Measurements from ENCODE around the gene NCOA5.

NCOA5 gene

DNA sequence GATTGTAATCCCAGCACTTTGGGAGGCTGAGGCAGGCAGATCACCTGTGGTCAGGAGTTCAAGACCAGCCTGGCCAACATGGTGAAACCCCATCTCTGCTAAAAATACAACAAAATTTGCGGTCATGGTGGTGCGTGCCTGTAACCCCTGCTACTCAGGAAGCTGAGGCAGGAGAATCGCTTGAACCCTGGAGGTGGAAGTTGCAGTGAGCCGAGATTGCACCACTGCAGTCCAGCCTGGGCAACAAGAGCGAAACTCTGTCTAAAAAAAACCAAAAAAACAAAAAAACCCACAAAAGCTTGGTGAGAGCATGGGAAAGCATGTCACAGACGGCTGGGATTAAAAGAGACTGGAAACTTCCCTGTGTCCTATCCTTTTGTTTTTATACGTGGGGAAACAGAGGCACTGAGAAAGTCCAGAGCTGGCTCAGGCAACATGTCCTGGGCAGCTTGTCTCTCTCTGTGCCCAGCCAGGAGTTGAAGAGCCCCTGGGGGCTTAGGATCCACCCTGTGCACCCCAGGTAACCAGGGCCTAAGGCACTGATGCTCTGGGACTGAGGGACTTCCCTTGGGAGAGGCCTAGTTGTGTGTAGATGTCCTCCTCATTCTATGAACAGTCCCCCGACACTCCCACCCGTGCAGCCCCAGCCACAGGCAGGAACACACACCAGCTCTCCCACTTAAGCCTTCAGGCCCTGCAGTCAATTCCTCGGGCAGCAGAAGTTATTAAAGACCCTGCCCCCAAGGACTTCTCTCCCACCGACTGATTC lies 44.3 kb upstream of the NCOA5 start:
- no peak for DNase-seq (ENCODE audit: low read depth)
- no peak overlapping the region for H3K4me3 ChIP-seq (ENCODE audit: control insufficient read depth, low read depth, low read length)
- TF ChIP-seq, protein P1, sequence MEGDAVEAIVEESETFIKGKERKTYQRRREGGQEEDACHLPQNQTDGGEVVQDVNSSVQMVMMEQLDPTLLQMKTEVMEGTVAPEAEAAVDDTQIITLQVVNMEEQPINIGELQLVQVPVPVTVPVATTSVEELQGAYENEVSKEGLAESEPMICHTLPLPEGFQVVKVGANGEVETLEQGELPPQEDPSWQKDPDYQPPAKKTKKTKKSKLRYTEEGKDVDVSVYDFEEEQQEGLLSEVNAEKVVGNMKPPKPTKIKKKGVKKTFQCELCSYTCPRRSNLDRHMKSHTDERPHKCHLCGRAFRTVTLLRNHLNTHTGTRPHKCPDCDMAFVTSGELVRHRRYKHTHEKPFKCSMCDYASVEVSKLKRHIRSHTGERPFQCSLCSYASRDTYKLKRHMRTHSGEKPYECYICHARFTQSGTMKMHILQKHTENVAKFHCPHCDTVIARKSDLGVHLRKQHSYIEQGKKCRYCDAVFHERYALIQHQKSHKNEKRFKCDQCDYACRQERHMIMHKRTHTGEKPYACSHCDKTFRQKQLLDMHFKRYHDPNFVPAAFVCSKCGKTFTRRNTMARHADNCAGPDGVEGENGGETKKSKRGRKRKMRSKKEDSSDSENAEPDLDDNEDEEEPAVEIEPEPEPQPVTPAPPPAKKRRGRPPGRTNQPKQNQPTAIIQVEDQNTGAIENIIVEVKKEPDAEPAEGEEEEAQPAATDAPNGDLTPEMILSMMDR (IDR thresholded peaks at IDR 0.05; ENCODE audit: control insufficient read depth, insufficient read depth, low read depth, low read length, missing control alignments): no peak

DNA sequence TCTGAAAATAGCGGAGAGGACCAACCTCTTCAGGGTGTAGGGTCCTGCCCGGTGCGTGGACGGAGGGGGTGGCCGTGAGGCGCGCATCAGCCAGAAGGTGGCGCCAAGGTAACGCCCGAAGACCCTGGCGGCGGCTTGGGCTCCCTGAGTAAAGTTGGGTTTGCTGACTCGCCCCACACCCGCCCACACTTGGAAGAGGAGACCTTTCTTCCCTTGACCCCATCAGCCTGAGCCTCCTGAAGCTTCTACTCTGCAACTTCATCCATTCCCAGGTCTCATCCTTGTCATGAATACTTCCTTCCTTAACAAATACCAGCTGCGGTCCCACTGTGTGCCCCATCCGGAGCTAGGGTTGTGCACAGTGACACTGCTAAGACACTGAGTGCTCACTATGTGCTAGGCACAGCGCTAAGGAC lies 43.0 kb upstream of the NCOA5 start:
- no peak for DNase-seq (ENCODE audit: low read depth)
- TF ChIP-seq, protein P1 (IDR thresholded peaks at IDR 0.05; ENCODE audit: control insufficient read depth, insufficient read depth, low read depth, low read length, missing control alignments): peak; percentile 85
- no peak overlapping the region for H3K4me3 ChIP-seq (ENCODE audit: control insufficient read depth, low read depth, low read length)

DNA sequence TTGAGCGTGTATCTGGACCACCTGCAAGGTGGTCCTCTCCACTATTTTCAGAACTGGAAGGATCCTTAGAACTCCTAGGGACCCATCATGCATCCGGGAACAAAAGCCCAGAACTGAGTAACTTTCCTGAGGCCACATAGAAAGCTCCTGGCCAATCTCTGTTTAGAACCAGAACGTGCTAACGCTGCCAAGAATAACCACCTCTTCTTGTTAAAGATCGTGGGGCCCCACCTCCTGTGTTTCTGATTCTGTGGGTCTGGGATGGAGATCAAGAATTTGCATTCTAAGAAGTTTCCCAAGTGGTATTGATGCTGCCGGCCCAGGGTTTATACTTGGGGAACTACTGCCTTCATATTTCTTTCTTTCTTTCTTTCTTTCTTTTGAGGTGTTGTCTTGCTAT lies 41.6 kb upstream of the NCOA5 start:
- peak; percentile 7 for DNase-seq (ENCODE audit: low read depth)
- H3K4me3 ChIP-seq (ENCODE audit: control insufficient read depth, low read depth, low read length): no peak overlapping the region
- TF ChIP-seq, protein P1 (IDR thresholded peaks at IDR 0.05; ENCODE audit: control insufficient read depth, insufficient read depth, low read depth, low read length, missing control alignments): no peak

DNA sequence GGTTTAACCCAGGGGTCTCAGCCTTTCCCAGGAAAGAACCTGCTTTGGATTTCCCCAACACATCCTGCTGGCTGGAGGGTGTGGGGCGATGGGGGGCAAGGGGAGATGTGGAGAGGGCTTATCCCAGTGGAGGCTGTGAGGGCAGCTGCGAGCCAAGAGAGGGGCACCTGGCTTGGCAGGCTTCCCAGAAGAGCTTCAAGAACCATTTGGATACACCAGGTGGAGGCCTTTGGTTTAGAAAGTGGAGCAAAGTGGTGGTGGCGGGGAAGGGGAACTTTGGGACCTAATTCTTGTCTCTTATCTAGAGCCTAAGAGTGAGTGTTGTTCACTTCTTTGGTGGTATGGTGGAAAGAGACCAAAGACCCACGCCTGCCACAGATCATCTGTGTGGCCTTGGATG lies 40.8 kb upstream of the NCOA5 start:
- no peak for DNase-seq (ENCODE audit: low read depth)
- TF ChIP-seq, protein P1 (IDR thresholded peaks at IDR 0.05; ENCODE audit: control insufficient read depth, insufficient read depth, low read depth, low read length, missing control alignments): no peak
- no peak overlapping the region for H3K4me3 ChIP-seq (ENCODE audit: control insufficient read depth, low read depth, low read length)

GRCh38 chr20:46129955-46130481 lies 40.3 kb upstream of the NCOA5 start:
- no peak for DNase-seq (ENCODE audit: low read depth)
- TF ChIP-seq, protein P1 (IDR thresholded peaks at IDR 0.05; ENCODE audit: control insufficient read depth, insufficient read depth, low read depth, low read length, missing control alignments): no peak
- H3K4me3 ChIP-seq (ENCODE audit: control insufficient read depth, low read depth, low read length): no peak overlapping the region

GRCh38 chr20:46128310-46129151 lies 38.8 kb upstream of the NCOA5 start:
- TF ChIP-seq, protein P1 (IDR thresholded peaks at IDR 0.05; ENCODE audit: control insufficient read depth, insufficient read depth, low read depth, low read length, missing control alignments): peak; percentile 65
- DNase-seq (ENCODE audit: low read depth): no peak
- H3K4me3 ChIP-seq (ENCODE audit: control insufficient read depth, low read depth, low read length): no peak overlapping the region
